Vagina (tissue), 2 donors: Measurements from ENCODE around the gene BAG1.

ENCODE experiments used
- POLR2A ChIP-seq, 2 donors: fragments of 450-650 bp; IDR thresholded peaks; one replicate each; pipeline ENCODE4 v1.6.1; 2017; ENCODE audit warnings: antibody characterized with exemption in 2 of 2, mild to moderate bottlenecking in 2 of 2, moderate library complexity in 2 of 2
- POLR2AphosphoS5 ChIP-seq, 2 donors: sonication (generic); formaldehyde crosslinking; IDR thresholded peaks; one replicate each; pipeline ENCODE4 v1.9.0; 2017; ENCODE audit warnings: antibody characterized with exemption in 2 of 2, mild to moderate bottlenecking in 2 of 2, low read depth in 1 of 2; ENCODE audit not compliant: insufficient read depth in 1 of 2
- TF ChIP-seq, protein P1 (sequence below), 3 experiments: fragments of 450-650 bp in 2 of 3; fragments of 200-600 bp in 1 of 3; sonication (generic) in 1 of 3; IDR thresholded peaks; one replicate each; pipeline ENCODE4 v1.5.1; 2017 to 2019; ENCODE audit warnings: antibody characterized with exemption in 3 of 3, mild to moderate bottlenecking in 2 of 3, moderate library complexity in 2 of 3

DNA sequence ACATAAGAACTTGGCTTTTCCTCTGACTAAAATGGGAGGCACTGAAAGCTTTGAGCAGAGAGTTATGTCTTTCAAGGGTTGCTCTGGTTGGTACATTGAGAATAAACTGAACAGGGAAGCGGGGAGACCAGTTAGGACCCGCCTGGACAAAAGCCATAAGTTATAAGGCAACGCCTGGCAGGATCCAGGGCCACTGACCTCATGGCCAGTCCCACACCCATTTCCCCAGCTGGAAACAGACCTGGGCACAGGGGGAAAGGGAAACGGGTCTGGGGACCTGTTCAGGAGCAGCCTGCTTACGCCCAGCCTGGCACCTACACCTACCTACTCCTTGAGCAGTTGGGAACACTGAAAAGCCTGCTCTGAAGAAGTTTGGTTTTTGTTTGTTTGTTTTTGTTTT lies 23.2 kb downstream of the BAG1 start:
- TF ChIP-seq POLR2A (IDR thresholded peaks at IDR 0.05) = no peak
- TF ChIP-seq, protein P1, sequence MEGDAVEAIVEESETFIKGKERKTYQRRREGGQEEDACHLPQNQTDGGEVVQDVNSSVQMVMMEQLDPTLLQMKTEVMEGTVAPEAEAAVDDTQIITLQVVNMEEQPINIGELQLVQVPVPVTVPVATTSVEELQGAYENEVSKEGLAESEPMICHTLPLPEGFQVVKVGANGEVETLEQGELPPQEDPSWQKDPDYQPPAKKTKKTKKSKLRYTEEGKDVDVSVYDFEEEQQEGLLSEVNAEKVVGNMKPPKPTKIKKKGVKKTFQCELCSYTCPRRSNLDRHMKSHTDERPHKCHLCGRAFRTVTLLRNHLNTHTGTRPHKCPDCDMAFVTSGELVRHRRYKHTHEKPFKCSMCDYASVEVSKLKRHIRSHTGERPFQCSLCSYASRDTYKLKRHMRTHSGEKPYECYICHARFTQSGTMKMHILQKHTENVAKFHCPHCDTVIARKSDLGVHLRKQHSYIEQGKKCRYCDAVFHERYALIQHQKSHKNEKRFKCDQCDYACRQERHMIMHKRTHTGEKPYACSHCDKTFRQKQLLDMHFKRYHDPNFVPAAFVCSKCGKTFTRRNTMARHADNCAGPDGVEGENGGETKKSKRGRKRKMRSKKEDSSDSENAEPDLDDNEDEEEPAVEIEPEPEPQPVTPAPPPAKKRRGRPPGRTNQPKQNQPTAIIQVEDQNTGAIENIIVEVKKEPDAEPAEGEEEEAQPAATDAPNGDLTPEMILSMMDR (IDR thresholded peaks at IDR 0.05) = no peak
- TF ChIP-seq POLR2AphosphoS5 (IDR thresholded peaks at IDR 0.05; ENCODE audit: insufficient read depth in 1 of 2, low read depth in 1 of 2) = no peak
